Endothelial cell of umbilical vein (primary cell): ENCODE results near the gene HSD3B7.

Source experiments
- CTCF ChIP-seq, 2 donors: IDR thresholded peaks; 1 replicate in 1 of 2; 2 replicates in 1 of 2; pipeline ENCODE4 v1.5.1; 2011; ENCODE audit warnings: low read length in 2 of 2, mild to moderate bottlenecking in 2 of 2, moderate library complexity in 2 of 2, control low read depth in 1 of 2, inconsistent platforms in 1 of 2, low read depth in 1 of 2; ENCODE audit not compliant: insufficient read depth in 1 of 2; ENCODE audit errors: extremely low read depth in 1 of 2
- FOS ChIP-seq: IDR thresholded peaks from 2 replicates; pipeline ENCODE4 v1.6.1; 2011; ENCODE audit warnings: mild to moderate bottlenecking, low read length, moderate library complexity, borderline replicate concordance; ENCODE audit not compliant: insufficient read depth
- GATA2 ChIP-seq: IDR thresholded peaks from 2 replicates; pipeline ENCODE4 v1.7.0; 2011; ENCODE audit warnings: low read depth, mild to moderate bottlenecking, moderate library complexity, mixed read lengths, low read length; ENCODE audit not compliant: insufficient read length, insufficient read depth
- POLR2A ChIP-seq: IDR thresholded peaks from 2 replicates; pipeline ENCODE4 v1.6.1; 2012; ENCODE audit warnings: low read depth, mild to moderate bottlenecking, control low read depth, low read length
- POLR2AphosphoS5 ChIP-seq: IDR thresholded peaks from 2 replicates; pipeline ENCODE4 v1.6.1; 2012; ENCODE audit warnings: low read depth, mild to moderate bottlenecking, control low read depth, low read length, moderate library complexity; ENCODE audit not compliant: insufficient read depth

DNA sequence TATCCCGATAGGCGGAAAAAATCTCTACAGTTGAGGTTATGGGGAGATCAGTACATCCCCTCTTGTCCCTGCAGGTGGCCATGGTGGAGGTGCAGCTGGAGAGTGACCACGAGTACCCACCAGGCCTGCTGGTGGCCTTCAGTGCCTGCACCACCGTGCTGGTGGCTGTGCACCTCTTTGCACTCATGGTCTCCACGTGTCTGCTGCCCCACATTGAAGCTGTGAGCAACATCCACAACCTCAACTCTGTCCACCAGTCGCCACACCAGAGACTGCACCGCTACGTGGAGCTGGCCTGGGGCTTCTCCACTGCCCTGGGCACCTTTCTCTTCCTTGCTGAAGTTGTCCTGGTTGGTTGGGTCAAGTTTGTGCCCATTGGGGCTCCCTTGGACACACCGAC is 31.9 kb upstream of the HSD3B7 start:
- TF ChIP-seq CTCF (IDR thresholded peaks at IDR 0.05; ENCODE audit: extremely low read depth in 1 of 2, insufficient read depth in 1 of 2, low read depth in 1 of 2, low read length in 2 of 2) (no peak), POLR2A (no peak), FOS (no peak), GATA2 (no peak), POLR2AphosphoS5 (no peak)
